HG03175 (cell line): Measurements from ENCODE around the gene KCNH5.

Experiments used
- ATAC-seq: cut with Tn5 transposase; IDR thresholded peaks from one replicate; pipeline ENCODE4 v1.9.1; 2021; ENCODE audit warnings: mild to moderate bottlenecking, moderate library complexity; ENCODE audit not compliant: unreplicated experiment

KCNH5 gene

GRCh38 chr14:62682208-62682607, 363.1 kb downstream of the KCNH5 start:
- ATAC-seq, result no peak

GRCh38 chr14:62674563-62675237, 370.6 kb downstream of the KCNH5 start:
- no peak for ATAC-seq

GRCh38 chr14:62673014-62673755, 372.1 kb downstream of the KCNH5 start:
- no peak for ATAC-seq

GRCh38 chr14:62670526-62670925, 374.7 kb downstream of the KCNH5 start:
- ATAC-seq, result no peak

- no peak for ATAC-seq
These were observed 377.8 kb downstream of the KCNH5 start for GRCh38 chr14:62667421-62667914.

- no peak for ATAC-seq
These were observed 380.0 kb downstream of the KCNH5 start for GRCh38 chr14:62665286-62665685.

GRCh38 chr14:62663456-62663821, 381.8 kb downstream of the KCNH5 start:
- no peak for ATAC-seq

- no peak for ATAC-seq
These were observed 382.3 kb downstream of the KCNH5 start for GRCh38 chr14:62662811-62663455.

GRCh38 chr14:62661818-62662217, 383.4 kb downstream of the KCNH5 start:
- ATAC-seq, result no peak

- ATAC-seq, result no peak
These were observed 386.6 kb downstream of the KCNH5 start for GRCh38 chr14:62658631-62659030.

GRCh38 chr14:62657376-62657775, 387.9 kb downstream of the KCNH5 start:
- ATAC-seq, result no peak

GRCh38 chr14:62655166-62655565, 390.1 kb downstream of the KCNH5 start:
- ATAC-seq, result no peak

GRCh38 chr14:62654641-62655040, 390.6 kb downstream of the KCNH5 start:
- ATAC-seq, result no peak
